ENCODE data around the gene ATAD1. TPM values are rescaled to one million over a fixed set of nuclear protein-coding genes. Genes with fewer than 3 reads are reported as not detected.

ATAD1 gene
- total RNA-seq, 1 experiment from 2014 or later: 31.0 TPM

- no TSS peak for BruUV-seq (replicated peaks)
- peaks cover 3% of the 10 kb centered on the region for H3K9me3 Mint-ChIP-seq (ENCODE audit: low read depth, unreplicated experiment)
- CTCF ChIA-PET: no interaction called here
Observed at GRCh38 chr10:87799860-87800259, 18.2 kb downstream of the ATAD1 start.

GRCh38 chr10:87798082-87798481 is 19.9 kb downstream of the ATAD1 start:
- no peaks in the 10 kb centered on the region for H3K4me1 Mint-ChIP-seq (ENCODE audit: low read depth, unreplicated experiment)
- no peak for DNase-seq
- BruUV-seq (replicated peaks): no TSS peak
- no peak overlapping the region for H3K27ac Mint-ChIP-seq (ENCODE audit: unreplicated experiment)
- H3K36me3 Mint-ChIP-seq (ENCODE audit: insufficient read depth, unreplicated experiment): peaks cover 16% of the 10 kb centered on the region
- no peak overlapping the region for H3K4me3 Mint-ChIP-seq (ENCODE audit: low read depth, unreplicated experiment)
- CTCF ChIA-PET: no interaction called here
- peaks cover 3% of the 10 kb centered on the region for H3K9me3 Mint-ChIP-seq (ENCODE audit: low read depth, unreplicated experiment)
- intact Hi-C loops (cut with micrococcal nuclease; ENCODE audit: unreplicated experiment): no loop called here
- TF ChIP-seq CTCF (IDR thresholded peaks at IDR 0.05; ENCODE audit: unreplicated experiment): no peak
- H3K27me3 Mint-ChIP-seq (ENCODE audit: unreplicated experiment): no peaks in the 10 kb centered on the region

More at GRCh38 chr10:87799860-87800259, 18.2 kb downstream of the ATAD1 start:
- TF ChIP-seq CTCF (IDR thresholded peaks at IDR 0.05; ENCODE audit: unreplicated experiment): no peak
- intact Hi-C loops (cut with micrococcal nuclease; ENCODE audit: unreplicated experiment): no loop called here
- H3K4me1 Mint-ChIP-seq (ENCODE audit: low read depth, unreplicated experiment): peaks cover 1% of the 10 kb centered on the region
- no peaks in the 10 kb centered on the region for H3K27me3 Mint-ChIP-seq (ENCODE audit: unreplicated experiment)
- peaks cover 16% of the 10 kb centered on the region for H3K36me3 Mint-ChIP-seq (ENCODE audit: insufficient read depth, unreplicated experiment)
- H3K27ac Mint-ChIP-seq (ENCODE audit: unreplicated experiment): no peak overlapping the region
- H3K4me3 Mint-ChIP-seq (ENCODE audit: low read depth, unreplicated experiment): no peak overlapping the region
- DNase-seq: no peak

GRCh38 chr10:87794285-87794684 is 23.7 kb downstream of the ATAD1 start:
- TF ChIP-seq CTCF (IDR thresholded peaks at IDR 0.05; ENCODE audit: unreplicated experiment): no peak
- Mint-ChIP-seq H3K4me1 (ENCODE audit: low read depth, unreplicated experiment) (no peaks in the 10 kb centered on the region), H3K4me3 (ENCODE audit: low read depth, unreplicated experiment) (no peak overlapping the region), H3K27ac (ENCODE audit: unreplicated experiment) (no peak overlapping the region), H3K27me3 (ENCODE audit: unreplicated experiment) (no peaks in the 10 kb centered on the region), H3K36me3 (ENCODE audit: insufficient read depth, unreplicated experiment) (peaks cover 13% of the 10 kb centered on the region), H3K9me3 (ENCODE audit: low read depth, unreplicated experiment) (no peaks in the 10 kb centered on the region)
- no peak for DNase-seq
- intact Hi-C loops (cut with micrococcal nuclease; ENCODE audit: unreplicated experiment): no loop called here
- BruUV-seq (replicated peaks): no TSS peak
- CTCF ChIA-PET: no interaction called here

GRCh38 chr10:87790185-87790584 is 27.8 kb downstream of the ATAD1 start:
- no TSS peak for BruUV-seq (replicated peaks)
- Mint-ChIP-seq H3K4me3 (ENCODE audit: low read depth, unreplicated experiment) (no peak overlapping the region), H3K36me3 (ENCODE audit: insufficient read depth, unreplicated experiment) (peaks cover 5% of the 10 kb centered on the region), H3K9me3 (ENCODE audit: low read depth, unreplicated experiment) (no peaks in the 10 kb centered on the region), H3K4me1 (ENCODE audit: low read depth, unreplicated experiment) (no peaks in the 10 kb centered on the region), H3K27me3 (ENCODE audit: unreplicated experiment) (no peaks in the 10 kb centered on the region), H3K27ac (ENCODE audit: unreplicated experiment) (no peak overlapping the region)
- no peak for DNase-seq
- TF ChIP-seq CTCF (IDR thresholded peaks at IDR 0.05; ENCODE audit: unreplicated experiment): no peak
- intact Hi-C loops (cut with micrococcal nuclease; ENCODE audit: unreplicated experiment): no loop called here
- CTCF ChIA-PET: no interaction called here

Measured in Calu3 (cell line).